Neuronal stem cell (in vitro differentiated cells): Measurements from ENCODE around the gene LIN54. TPM values are rescaled to one million over a fixed set of nuclear protein-coding genes. Genes with fewer than 3 reads are reported as not detected.

ENCODE experiments used
- small RNA-seq: library from polyadenylated mRNA; stranded (forward); fragments of <200 nt; extraction: miRNeasy Mini kit (QIAGEN cat#:217004); gene quantifications from one replicate; pipeline ENCODE3, GENCODE V24; 2013; ENCODE audit not compliant: insufficient read depth

Gene LIN54

Small RNA genes lying within 50 kb of the gene (small RNA-seq; reads per million reads assigned to genes)
- gene RF00019 (not detected), gene RNU6-615P (not detected)
